Frontal cortex (tissue), 4 donors: ENCODE results near the gene DIAPH3. TPM values are rescaled to one million over a fixed set of nuclear protein-coding genes. Genes with fewer than 3 reads are reported as not detected.
A peak's percentile ranks its signal among the peaks of the same experiment; 100 is the strongest.

Experiments
- DNase-seq, 2 donors: peaks; one replicate each; pipeline ENCODE4 v3.0.0; 2012; ENCODE audit warnings: low spot score in 2 of 2
- FAIRE-seq: peaks from 2 replicates; lab custom pipeline; 2012; peaks lifted over from hg19 to GRCh38; lab: Jason Lieb, UNC
- total RNA-seq: library from RNA; depleted of rRNA; stranded (reverse); fragments of >200 nt; gene quantifications from one replicate; pipeline ENCODE4 v1.2.3, GENCODE V29; 2014
- donor health status: control.
- donor health status: control.
- donor health status: control.

The DIAPH3 gene
- total RNA-seq, 1 donor from 2014 or later, result 5.3 TPM

DNA sequence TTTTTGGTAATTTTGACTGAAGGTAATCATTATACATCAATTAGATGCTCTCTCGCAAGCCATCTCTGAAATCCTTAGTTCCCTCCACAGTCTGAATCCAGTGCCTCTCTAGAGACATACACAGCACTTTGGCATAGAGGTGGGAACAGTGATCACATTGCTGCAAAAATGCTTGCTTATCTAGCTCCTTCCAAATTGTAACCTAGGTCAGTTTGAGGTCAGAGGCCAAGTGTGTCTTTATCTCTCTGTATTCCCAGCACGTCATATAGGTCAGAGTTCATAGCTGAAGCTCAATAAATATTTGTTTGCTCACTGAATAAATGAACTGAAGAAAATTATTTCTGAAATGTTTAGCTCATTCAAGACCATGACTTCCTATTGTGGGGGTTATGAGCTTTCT is 462.5 kb downstream of the DIAPH3 start:
- DNase-seq, result no peak

GRCh38 chr13:59700281-59700680 is 463.4 kb downstream of the DIAPH3 start:
- DNase-seq, result no peak
- FAIRE-seq, result no peak

More for the DNA sequence above, 462.5 kb downstream of the DIAPH3 start:
- FAIRE-seq, result no peak

- FAIRE-seq, result no peak
- no peak for DNase-seq
Observed at GRCh38 chr13:59696271-59696670, 467.5 kb downstream of the DIAPH3 start.

DNA sequence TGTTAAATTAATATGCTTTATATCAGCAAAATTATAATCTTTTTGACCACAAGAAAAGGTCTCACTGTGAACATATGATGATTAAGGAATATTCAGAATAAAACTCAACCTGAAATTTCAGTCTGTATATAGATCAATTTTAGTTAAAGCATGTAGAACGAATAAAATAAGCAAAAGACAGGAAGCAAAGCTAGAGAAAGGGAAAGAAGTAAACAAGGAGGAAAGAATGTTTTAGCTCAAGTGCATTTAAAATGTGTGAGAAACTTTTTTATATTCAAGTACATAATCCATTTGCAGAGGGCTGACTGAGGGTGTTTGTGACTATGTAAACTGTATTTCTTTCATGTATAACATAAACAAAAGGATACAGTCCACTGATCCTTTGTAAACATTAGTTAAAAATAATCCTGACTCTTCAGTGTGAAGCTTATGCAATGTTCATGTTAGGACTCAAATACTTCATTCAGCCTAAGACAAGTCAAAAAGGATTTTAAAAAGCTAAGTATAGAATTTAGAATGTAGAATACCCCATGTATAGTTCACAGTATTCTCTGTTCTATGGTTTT is 472.1 kb downstream of the DIAPH3 start:
- FAIRE-seq (no peak), DNase-seq (no peak)

DNA sequence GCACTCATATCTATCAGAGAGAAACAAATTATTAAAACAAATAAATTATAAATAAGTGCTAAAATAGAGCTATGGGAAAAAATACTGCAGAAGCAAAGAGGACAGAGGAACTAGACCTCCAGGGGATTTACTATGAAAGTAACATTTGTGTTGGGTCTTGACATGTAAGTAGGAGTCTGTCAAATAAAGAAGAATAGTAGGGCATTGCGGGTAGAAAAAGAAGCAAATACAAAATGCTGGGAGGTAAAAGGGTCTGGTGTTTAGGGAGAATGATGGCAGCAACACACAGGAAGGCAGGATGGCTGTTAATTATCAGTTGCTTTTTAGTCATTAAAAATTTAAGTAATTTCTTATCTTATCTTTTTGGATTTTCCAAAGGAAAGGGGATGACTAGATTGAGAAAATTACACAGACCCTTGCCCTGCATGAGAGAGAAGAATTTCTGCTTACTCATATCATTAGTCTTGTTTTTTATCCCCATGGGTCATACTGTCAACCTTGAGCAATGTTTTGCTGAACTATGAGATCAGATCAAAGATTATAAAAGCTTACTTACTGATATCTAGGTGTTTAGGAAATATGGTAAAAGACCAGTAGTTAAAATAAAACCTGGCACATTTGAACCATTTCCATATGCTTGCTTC is 472.7 kb downstream of the DIAPH3 start:
- DNase-seq, result no peak
- FAIRE-seq, result no peak

DNA sequence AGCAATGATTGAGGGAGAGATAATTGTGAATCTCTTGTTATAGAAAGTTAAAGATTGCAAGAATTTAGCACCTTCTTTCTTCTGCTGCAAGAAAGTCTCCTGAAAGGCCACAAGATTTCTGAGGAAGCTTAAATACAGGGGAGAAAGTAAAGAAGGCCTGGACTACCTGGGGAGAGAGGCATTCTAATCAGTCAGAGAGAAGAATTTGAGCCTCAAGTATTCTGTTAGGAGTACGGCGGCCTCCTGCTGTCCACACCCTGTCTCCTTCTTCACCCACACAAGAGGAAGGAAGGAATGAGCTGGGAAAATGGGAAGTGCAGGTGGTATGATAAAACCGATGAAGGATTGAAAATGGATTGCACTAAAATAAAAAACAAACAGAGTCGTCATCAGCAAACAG is 474.7 kb downstream of the DIAPH3 start:
- no peak for DNase-seq
- no peak for FAIRE-seq

GRCh38 chr13:59686798-59687394 is 476.8 kb downstream of the DIAPH3 start:
- FAIRE-seq, result no peak
- DNase-seq, result no peak

DNA sequence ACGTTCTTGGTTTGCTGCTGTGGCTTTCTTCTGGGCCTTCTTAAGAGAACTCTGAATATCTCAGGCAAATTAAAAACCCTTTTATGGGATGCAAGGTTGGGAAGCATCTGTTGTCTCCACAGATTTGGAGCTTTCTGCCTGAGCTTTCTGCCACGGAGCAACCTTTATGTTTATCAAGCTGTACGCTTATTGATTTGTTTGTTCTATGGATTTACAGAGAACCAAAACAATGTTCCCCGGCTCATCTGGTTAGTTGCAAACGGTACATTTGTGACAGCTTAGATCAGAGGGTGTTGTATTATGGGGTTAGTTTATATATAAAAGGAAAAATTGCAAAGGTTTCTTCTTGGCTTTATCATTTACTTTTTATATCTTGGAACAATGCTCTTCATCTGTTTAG is 479.6 kb downstream of the DIAPH3 start:
- FAIRE-seq (no peak), DNase-seq (no peak)

DNA sequence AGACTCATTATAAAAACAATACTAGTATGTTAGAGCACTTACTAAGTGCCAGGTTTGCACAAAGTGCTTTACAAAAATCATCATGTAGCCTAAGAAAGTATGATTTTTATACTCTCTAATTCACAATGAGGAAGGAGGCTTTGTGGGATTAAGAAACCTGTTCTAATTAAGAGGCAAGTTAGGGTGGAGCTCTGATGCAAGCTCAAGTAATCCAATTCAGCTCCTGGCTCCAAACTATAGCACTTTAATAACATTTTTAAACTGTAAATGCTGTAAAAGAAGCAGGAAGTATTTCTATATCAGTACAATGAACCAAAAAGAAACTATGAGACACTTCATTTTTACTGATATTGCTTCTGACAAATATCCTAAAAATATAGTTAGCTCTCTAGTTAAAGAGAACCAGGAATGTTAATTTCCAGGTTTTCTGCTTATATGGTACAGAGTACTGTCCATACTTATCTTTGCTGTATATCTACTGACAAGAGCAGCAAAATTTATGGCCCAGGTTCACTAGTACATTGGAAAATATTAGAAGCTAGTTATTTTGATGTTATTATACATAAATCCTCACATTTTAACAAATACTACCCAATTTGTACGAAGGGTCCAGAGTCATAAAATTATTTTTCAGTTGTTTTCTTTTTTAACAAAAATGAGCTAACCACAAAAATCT is 482.0 kb downstream of the DIAPH3 start:
- FAIRE-seq, result no peak
- DNase-seq, result no peak

DNA sequence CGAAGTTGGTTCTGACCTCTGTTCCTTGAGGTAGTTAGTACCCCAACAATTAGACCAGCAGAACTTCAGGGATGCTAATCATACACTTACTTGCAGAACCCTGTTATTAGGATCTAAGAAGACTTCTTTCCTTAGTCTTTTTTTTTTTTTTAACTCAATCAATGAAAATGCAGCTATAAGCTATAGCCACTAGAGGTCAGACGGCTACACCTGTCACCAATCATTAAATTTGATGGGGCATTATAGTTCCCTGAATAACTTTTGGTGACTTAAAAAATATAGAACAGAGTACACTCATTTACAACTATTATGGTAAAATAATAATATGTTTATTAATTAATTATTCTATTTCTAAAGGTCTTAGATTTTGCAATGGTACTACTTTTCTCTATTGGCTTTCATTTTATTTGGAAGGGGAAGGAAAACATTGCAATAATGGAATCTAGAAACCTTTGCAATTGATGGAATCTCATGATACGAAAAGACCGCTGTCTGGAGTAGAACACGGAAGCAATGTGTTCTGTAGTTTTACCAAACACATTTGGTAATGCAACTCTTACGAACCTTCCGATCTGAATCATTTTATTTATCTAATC is 483.2 kb downstream of the DIAPH3 start:
- DNase-seq (no peak), FAIRE-seq (no peak)

GRCh38 chr13:59679254-59679653 is 484.5 kb downstream of the DIAPH3 start:
- no peak for DNase-seq

DNA sequence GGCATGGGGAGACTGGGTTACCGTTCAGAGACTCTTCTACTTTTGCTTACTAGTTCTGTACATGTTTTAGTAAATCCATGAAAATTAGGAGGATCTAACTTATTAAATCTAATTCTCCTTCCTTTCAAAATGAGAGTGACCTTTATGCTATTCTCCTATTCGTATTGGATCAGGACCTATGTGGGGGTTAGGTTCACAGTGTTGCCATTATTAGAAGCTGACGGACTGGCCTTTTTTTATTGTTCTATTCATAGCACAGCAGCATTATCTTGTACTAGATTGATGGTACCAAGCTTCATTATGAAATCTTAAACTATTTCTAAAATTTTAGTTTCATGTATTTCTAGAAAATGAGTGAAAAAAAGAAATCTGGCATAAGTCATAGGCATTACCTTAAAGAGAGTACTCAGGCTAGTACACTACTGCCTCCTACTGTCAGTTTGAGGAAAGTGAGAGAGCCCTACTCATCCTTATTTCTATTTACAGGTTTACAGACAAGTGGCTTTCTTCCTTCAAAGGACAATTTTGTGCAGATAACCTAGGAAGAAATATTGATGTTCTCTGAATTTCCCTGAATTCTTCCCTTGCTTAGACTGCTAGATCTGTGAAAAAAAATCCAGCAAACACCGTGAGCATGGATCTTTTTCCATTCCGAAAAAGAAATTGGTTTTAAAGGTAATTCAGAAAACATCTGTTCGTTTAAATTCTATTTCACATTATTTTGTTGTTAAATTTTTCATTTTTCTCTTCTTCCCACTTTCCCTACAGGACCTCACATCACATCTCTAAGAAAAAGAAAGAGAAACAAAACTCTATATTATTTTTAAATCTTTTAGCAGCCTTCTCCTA is 485.5 kb downstream of the DIAPH3 start:
- peak; percentile 7 to 9 for DNase-seq
- peak; percentile 44 for FAIRE-seq

More at GRCh38 chr13:59679254-59679653, 484.5 kb downstream of the DIAPH3 start:
- no peak for FAIRE-seq

- DNase-seq (no peak), FAIRE-seq (no peak)
Observed at GRCh38 chr13:59677430-59677829, 486.3 kb downstream of the DIAPH3 start.

- DNase-seq (no peak), FAIRE-seq (no peak)
Observed at GRCh38 chr13:59674616-59675015, 489.1 kb downstream of the DIAPH3 start.

DNA sequence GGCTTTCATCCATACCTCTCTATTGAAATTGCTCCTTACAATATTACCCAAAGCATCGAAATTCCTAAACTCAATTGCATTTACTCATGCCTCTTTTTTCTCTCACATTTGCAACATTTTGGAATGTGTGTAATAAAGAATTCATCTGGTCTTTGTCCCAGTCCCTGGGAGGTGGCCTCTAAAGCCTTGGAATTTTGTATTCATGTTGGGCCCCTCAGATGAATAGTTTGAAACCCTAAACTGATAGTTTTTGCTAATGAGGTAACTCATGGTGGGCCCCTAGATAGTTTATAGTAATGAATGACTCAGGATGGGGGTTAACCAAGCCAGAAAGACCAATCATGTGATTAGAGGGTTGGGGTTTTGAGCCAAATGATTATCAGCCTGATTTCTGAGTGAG is 490.4 kb downstream of the DIAPH3 start:
- DNase-seq (no peak), FAIRE-seq (no peak)

GRCh38 chr13:59672445-59672844 is 491.3 kb downstream of the DIAPH3 start:
- no peak for DNase-seq
- FAIRE-seq, result no peak

DNA sequence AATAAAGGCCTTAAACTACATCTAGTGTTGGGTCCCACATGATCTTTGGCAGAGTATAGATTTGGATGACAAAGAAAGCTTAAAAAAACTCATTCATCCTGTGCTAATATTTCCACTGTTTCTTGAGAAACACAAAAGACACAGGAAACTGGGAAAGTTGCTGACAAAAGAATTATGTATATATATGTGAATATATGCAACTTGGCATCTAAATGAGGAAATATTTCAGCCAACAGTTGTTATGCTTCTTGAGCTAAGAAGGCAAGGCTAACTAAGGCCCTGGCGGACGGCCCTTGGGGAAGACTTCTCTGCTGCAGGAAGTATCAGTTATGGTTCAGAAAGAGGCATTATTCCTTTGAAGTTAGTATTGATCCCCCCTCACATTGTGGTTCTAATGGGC is 491.8 kb downstream of the DIAPH3 start:
- DNase-seq (no peak), FAIRE-seq (no peak)

GRCh38 chr13:59666504-59666903 is 497.2 kb downstream of the DIAPH3 start:
- DNase-seq, result no peak

DNA sequence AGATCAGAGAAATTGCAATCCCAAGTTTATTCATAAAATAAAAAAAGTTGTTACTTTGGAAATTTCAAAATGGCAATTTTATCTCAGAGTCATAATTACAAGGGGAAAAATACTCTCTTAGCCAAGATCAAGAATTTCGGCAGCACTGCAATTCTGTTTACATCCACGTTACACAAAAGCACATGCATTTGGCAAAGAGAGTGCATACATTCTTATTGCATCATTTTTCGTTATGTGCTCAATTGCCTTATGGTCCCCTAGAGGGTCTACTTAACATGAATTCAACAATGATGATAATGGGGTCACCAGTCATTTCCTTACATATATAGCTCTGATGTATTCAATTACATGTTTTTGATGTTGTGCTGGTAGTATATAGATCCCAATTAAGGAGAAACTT is 498.0 kb downstream of the DIAPH3 start:
- no peak for DNase-seq
- FAIRE-seq, result no peak

More at GRCh38 chr13:59666504-59666903, 497.2 kb downstream of the DIAPH3 start:
- FAIRE-seq, result peak; percentile 76

DNA sequence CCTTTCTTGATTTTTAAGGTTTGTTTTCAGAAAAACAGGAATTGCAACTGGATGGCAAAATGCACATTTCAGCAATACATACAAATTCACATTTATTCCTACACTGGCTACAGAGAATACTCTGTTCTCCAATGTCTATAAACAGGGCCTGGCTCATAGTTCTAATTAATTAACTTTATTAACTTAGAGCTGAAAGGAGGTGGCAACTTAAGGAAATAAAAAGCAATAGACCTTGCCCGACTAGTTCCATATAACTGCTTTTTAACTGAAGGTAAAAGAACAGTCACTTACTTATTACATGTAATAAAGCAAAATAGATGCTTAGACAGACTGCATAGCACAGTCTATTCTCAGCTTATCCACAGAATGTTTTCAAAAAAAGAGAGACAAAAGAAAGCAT is 498.5 kb downstream of the DIAPH3 start:
- FAIRE-seq (no peak), DNase-seq (no peak)
